Lower leg skin (tissue), 4 donors: ENCODE measurements around the gene MYH15. TPM values are rescaled to one million over a fixed set of nuclear protein-coding genes. Genes with fewer than 3 reads are reported as not detected.
A peak's percentile ranks its signal among the peaks of the same experiment; 100 is the strongest.

Experiments
- DNase-seq, 2 donors: peaks; one replicate each; pipeline ENCODE4 v3.0.0-alpha.2; 2019; ENCODE audit warnings: low spot score in 2 of 2
- H3K4me3 ChIP-seq: fragments of 200-600 bp; sonication (generic); 2 replicates; pipeline ENCODE4 v1.5.1; 2017; ENCODE audit warnings: mild to moderate bottlenecking, low read depth; ENCODE audit not compliant: poor library complexity, severe bottlenecking
- POLR2A ChIP-seq, 2 donors: fragments of 450-650 bp; IDR thresholded peaks; one replicate each; pipeline ENCODE4 v1.6.1; 2016 to 2017; ENCODE audit warnings: antibody characterized with exemption in 2 of 2, mild to moderate bottlenecking in 1 of 2, moderate library complexity in 1 of 2
- WGBS, 2 donors: methylation state at CpG; one replicate each; pipeline ENCODE4 v1.1.5; 2018; 5-methylcytosine and 5-hydroxymethylcytosine counted together
- intact Hi-C: fragments of 100-400 bp; cut with DNase I; formaldehyde crosslinking; loops from one replicate; pipeline ENCODE4 v1.15.0; 2023; ENCODE audit warnings: low total_unique reads
- total RNA-seq, 4 donors: library from RNA; depleted of rRNA; stranded (reverse); fragments of >200 nt; gene quantifications; one replicate each; pipeline ENCODE4 v1.1.0, GENCODE V29; 2016
- TF ChIP-seq, protein P1 (sequence below), 3 donors: fragments of 450-650 bp; IDR thresholded peaks; one replicate each; pipeline ENCODE4 v1.5.1; 2016; ENCODE audit warnings: antibody characterized with exemption in 3 of 3, mild to moderate bottlenecking in 3 of 3, moderate library complexity in 2 of 3

The MYH15 gene
- total RNA-seq, 4 donors from 2014 or later: 0.04 to 0.88 (median 0.27) TPM

DNA sequence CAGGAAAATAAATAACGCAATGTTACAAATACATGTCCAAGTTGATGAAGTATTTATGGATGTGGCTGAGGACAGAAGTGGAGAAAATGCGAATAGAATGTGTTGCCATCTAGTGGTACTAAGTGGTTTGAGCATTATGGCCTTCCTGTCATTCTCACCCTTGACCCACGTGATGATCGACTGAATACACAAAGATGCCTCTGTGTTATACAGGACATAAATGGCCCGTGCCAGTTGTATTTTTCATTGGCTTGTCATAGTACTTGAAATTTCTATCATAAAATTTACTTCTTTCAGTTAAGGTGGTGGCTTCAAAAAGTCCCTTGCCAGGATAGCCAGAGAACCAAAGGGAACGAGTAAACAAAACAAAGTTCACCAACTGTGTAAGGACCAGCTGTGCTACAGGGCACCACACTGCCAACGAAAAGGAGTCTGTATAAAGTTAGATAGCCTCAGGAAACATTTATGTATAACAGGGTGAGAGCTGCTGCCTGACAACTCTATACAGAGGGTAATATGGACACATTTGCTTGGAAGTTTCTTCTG is 103.7 kb downstream of the MYH15 start:
- intact Hi-C loops: no loop called here
- TF ChIP-seq, protein P1, sequence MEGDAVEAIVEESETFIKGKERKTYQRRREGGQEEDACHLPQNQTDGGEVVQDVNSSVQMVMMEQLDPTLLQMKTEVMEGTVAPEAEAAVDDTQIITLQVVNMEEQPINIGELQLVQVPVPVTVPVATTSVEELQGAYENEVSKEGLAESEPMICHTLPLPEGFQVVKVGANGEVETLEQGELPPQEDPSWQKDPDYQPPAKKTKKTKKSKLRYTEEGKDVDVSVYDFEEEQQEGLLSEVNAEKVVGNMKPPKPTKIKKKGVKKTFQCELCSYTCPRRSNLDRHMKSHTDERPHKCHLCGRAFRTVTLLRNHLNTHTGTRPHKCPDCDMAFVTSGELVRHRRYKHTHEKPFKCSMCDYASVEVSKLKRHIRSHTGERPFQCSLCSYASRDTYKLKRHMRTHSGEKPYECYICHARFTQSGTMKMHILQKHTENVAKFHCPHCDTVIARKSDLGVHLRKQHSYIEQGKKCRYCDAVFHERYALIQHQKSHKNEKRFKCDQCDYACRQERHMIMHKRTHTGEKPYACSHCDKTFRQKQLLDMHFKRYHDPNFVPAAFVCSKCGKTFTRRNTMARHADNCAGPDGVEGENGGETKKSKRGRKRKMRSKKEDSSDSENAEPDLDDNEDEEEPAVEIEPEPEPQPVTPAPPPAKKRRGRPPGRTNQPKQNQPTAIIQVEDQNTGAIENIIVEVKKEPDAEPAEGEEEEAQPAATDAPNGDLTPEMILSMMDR (IDR thresholded peaks at IDR 0.05): peak in 1 of 3 donors; percentile 44
- no peak for TF ChIP-seq POLR2A (IDR thresholded peaks at IDR 0.05)
- no peak overlapping the region for H3K4me3 ChIP-seq
- 15 to 45% methylated on average over 7 of the region's 7 CpGs for WGBS, 2 donors
- DNase-seq: peak in 1 of 2 donors; percentile 36

DNA sequence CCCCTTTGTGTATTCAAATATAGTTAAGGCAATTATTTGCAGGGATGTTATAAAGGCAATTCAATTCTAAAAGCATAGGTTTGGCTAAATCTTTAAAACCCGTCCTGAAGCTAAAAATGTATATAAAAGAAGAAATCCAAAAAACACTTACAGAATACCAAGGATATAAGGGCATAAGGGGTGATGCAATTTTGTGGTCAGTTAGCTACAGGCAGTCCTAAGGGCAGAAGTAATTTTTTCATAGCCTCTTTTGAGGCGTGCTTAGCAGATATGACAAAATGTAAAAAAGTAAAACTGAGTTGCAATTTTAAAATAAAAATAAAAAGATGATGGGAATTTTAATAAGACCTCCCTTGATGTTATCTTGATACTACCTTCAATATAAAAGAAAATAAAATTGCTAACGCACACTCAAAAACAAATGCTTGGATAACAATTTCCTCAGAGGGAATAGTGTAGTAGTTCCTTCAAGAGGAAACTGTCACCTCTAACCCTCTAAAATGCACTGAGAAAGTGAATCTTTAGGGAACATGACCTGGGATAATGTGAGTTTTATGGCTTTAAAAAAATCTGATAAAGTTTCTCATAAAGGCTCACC is 104.2 kb downstream of the MYH15 start:
- intact Hi-C loops: no loop called here
- no peak for TF ChIP-seq POLR2A (IDR thresholded peaks at IDR 0.05)
- TF ChIP-seq, protein P1 (IDR thresholded peaks at IDR 0.05): no peak

DNA sequence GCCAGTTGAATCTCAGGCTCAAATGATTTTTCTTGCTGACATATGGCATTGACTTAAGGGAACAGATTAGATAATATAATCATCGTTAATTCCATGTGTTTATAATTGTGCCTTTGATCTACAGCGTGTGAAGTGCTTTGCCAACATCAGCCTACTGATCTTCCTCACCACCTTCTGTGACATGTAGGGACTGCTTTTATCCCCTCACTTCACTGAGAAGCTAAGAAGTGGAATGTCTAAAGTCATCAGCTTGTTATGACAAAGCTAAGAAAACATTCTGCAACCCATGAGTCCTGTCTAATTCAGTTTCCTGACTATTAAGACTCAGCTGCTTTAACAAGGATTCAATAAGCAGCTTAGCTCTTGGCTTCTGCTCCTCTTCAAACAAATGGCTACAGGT is 106.0 kb downstream of the MYH15 start:
- no peak overlapping the region for H3K4me3 ChIP-seq
- 60 to 64% methylated on average over 2 of the region's 2 CpGs for WGBS, 2 donors
- TF ChIP-seq, protein P1 (IDR thresholded peaks at IDR 0.05): no peak
- TF ChIP-seq POLR2A (IDR thresholded peaks at IDR 0.05): no peak
- DNase-seq: no peak
- intact Hi-C loops: no loop called here

More for the DNA sequence above, 104.2 kb downstream of the MYH15 start:
- DNase-seq: no peak
- WGBS, 2 donors: 64 to 82% methylated on average over 3 of the region's 3 CpGs
- no peak overlapping the region for H3K4me3 ChIP-seq

DNA sequence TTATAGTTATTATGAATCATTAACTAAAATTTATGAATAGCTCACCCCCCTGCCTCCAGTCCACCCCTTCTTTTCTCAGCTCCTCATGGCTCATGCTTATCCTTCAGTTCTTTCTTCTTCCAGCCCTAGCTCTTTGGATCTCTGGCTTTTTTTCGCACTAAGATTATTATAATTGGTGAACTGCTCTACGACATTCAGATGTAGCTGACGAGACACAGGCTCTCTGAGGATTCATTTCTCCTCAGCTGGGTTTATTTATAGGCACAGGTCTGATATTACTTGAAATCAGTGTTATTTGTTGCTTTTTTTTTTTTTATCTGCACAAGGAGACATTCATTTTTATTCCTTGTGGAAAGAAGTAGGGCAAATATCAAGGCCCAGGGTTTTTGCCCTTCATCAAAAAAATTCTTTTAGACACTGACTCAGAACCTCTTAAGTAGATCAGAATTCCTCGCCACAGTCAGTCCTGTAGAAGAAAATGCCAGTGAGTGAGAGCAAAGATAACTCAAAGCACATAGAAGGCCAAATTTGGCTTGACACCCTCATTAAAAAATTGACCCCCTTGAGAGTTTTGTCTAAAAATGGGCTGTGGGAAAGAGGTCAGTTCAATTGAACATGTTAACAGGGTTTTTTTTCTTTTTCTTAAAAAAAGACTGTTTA is 106.6 kb downstream of the MYH15 start:
- TF ChIP-seq, protein P1 (IDR thresholded peaks at IDR 0.05): no peak
- no peak for DNase-seq
- intact Hi-C loops: no loop called here
- WGBS, 2 donors: 82 to 84% methylated on average over 4 of the region's 4 CpGs
- no peak overlapping the region for H3K4me3 ChIP-seq

DNA sequence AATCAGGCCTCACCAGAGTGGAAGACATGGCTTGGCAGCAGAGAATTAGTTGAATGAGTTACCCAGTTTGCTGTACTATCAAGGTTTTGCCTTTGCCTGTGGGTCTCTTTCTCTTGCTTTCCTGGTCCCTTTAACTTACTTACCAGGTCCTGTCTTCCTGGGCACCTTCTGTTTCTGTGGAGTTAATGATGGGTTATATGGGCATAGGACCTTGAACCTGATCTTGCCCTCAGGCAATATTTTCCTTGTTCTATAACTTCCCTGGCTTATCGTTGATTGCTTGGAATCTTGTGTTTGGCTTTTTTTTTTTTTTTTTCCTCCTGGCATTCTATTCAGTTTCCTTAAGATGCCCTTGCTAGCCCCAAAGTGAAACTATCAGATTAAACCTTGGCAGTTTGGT is 107.2 kb downstream of the MYH15 start:
- TF ChIP-seq, protein P1 (IDR thresholded peaks at IDR 0.05): no peak
- TF ChIP-seq POLR2A (IDR thresholded peaks at IDR 0.05): no peak
- DNase-seq: no peak
- 32 to 39% methylated on average over 1 of the region's 1 CpG for WGBS, 2 donors
- no peak overlapping the region for H3K4me3 ChIP-seq
- intact Hi-C loops: no loop called here
